22Rv1 (cell line): ENCODE data around the gene NUP210.

Experiments used
- H3K27ac ChIP-seq: fragments of 450-650 bp; 2 replicates; pipeline ENCODE4 v1.5.1; 2017
- CTCF ChIP-seq: fragments of 450-650 bp; IDR thresholded peaks from 2 replicates; pipeline ENCODE4 v1.5.1; 2017; ENCODE audit warnings: mild to moderate bottlenecking
- ZFX ChIP-seq: fragments of 450-650 bp; IDR thresholded peaks from 2 replicates; pipeline ENCODE4 v1.6.1; 2017; ENCODE audit warnings: antibody characterized with exemption, borderline replicate concordance

Gene NUP210

GRCh38 chr3:13289771-13290285 lies 130.3 kb downstream of the NUP210 start:
- no peak overlapping the region for H3K27ac ChIP-seq
- no peak for TF ChIP-seq CTCF
- TF ChIP-seq ZFX: no peak

GRCh38 chr3:13288732-13289718 lies 131.1 kb downstream of the NUP210 start:
- H3K27ac ChIP-seq: no peak overlapping the region
- TF ChIP-seq CTCF: no peak
- no peak for TF ChIP-seq ZFX

GRCh38 chr3:13287833-13288232 lies 132.3 kb downstream of the NUP210 start:
- no peak for TF ChIP-seq CTCF
- TF ChIP-seq ZFX: no peak

GRCh38 chr3:13286873-13287272 lies 133.2 kb downstream of the NUP210 start:
- TF ChIP-seq CTCF (no peak), ZFX (no peak)
- no peak overlapping the region for H3K27ac ChIP-seq

More at GRCh38 chr3:13287833-13288232, 132.3 kb downstream of the NUP210 start:
- H3K27ac ChIP-seq: no peak overlapping the region

- no peak for TF ChIP-seq CTCF
- no peak for TF ChIP-seq ZFX
- no peak overlapping the region for H3K27ac ChIP-seq
Measured at GRCh38 chr3:13285007-13285567, 135.0 kb downstream of the NUP210 start.

- H3K27ac ChIP-seq: no peak overlapping the region
- TF ChIP-seq CTCF: no peak
- no peak for TF ChIP-seq ZFX
Measured at GRCh38 chr3:13283877-13284264, 136.3 kb downstream of the NUP210 start.
